Type B pancreatic cell (in vitro differentiated cells): ENCODE data around the gene PADI4. TPM values are rescaled to one million over a fixed set of nuclear protein-coding genes. Genes with fewer than 3 reads are reported as not detected.

Experiments
- DNase-seq: peaks from one replicate; pipeline ENCODE4 v3.0.0; 2021; ENCODE audit warnings: mixed read lengths; ENCODE audit not compliant: unreplicated experiment; ENCODE audit errors: extremely low spot score
- H3K27ac Mint-ChIP-seq: 2 replicates; pipeline ENCODE4 v1.8.0; 2021; ENCODE audit warnings: mild to moderate bottlenecking, mixed read lengths
- H3K27me3 Mint-ChIP-seq: 2 replicates; pipeline ENCODE4 v1.8.0; 2021; ENCODE audit warnings: mixed read lengths
- H3K36me3 Mint-ChIP-seq: 2 replicates; pipeline ENCODE4 v1.8.0; 2021; ENCODE audit warnings: mixed read lengths
- H3K4me1 Mint-ChIP-seq: one replicate; pipeline ENCODE4 v1.8.0; 2021; ENCODE audit warnings: mixed read lengths; ENCODE audit not compliant: unreplicated experiment
- H3K4me3 Mint-ChIP-seq: 2 replicates; pipeline ENCODE4 v1.8.0; 2021; ENCODE audit warnings: mild to moderate bottlenecking, mixed read lengths
- H3K9me3 Mint-ChIP-seq: 2 replicates; pipeline ENCODE4 v1.8.0; 2021; ENCODE audit warnings: mixed read lengths
- total RNA-seq: library from RNA; stranded (reverse); gene quantifications from 2 replicates; pipeline ENCODE4 v1.2.1, GENCODE V29; 2021; ENCODE audit warnings: low replicate concordance
- TF ChIP-seq, protein P1 (sequence below): fragments of 200-600 bp; sonication (generic); conservative IDR thresholded peaks from 2 replicates; pipeline ENCODE4 v1.5.0; 2021; ENCODE audit warnings: antibody characterized with exemption, mild to moderate bottlenecking

Gene PADI4
- total RNA-seq, 1 donor from 2014 or later: not detected

DNA sequence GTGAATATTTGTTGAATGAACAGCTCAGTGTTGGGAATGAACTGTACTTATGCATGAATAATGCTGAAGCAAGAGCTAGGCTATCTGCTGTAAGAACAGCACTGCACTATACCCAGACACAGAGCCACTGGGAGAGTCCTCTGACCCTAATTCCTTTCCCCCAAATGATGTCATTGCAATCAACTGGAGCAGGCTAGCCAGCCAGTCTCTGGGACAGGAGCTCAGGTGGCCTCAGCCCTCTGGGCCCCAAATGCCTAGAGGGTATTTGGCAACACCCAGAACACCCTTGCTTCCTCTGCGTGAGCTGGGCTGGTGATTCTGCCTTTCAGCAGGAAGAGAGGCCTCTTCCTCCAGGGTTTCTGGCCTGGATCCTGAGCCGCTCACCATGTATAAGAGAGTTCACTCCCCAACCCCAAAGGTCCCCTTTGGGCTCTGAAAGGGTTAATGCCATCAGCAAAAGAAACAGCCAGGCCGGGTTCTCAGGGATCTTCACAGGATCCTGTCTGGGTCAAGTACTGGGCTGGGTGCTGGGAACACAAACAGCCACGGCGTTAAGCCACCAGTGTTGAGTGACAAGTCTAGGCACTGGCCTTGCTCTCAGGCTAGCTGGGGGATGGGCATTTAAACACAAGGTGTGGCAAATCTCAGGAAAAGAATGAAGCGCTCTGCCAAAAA, 3.7 kb upstream of the PADI4 start:
- Mint-ChIP-seq H3K4me3 (no peak overlapping the region), H3K27ac (no peak overlapping the region), H3K36me3 (no peaks in the 10 kb centered on the region), H3K27me3 (no peaks in the 10 kb centered on the region), H3K9me3 (peaks cover 6% of the 10 kb centered on the region), H3K4me1 (peaks cover 10% of the 10 kb centered on the region)
- TF ChIP-seq, protein P1, sequence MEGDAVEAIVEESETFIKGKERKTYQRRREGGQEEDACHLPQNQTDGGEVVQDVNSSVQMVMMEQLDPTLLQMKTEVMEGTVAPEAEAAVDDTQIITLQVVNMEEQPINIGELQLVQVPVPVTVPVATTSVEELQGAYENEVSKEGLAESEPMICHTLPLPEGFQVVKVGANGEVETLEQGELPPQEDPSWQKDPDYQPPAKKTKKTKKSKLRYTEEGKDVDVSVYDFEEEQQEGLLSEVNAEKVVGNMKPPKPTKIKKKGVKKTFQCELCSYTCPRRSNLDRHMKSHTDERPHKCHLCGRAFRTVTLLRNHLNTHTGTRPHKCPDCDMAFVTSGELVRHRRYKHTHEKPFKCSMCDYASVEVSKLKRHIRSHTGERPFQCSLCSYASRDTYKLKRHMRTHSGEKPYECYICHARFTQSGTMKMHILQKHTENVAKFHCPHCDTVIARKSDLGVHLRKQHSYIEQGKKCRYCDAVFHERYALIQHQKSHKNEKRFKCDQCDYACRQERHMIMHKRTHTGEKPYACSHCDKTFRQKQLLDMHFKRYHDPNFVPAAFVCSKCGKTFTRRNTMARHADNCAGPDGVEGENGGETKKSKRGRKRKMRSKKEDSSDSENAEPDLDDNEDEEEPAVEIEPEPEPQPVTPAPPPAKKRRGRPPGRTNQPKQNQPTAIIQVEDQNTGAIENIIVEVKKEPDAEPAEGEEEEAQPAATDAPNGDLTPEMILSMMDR: no peak
- no peak for DNase-seq

DNA sequence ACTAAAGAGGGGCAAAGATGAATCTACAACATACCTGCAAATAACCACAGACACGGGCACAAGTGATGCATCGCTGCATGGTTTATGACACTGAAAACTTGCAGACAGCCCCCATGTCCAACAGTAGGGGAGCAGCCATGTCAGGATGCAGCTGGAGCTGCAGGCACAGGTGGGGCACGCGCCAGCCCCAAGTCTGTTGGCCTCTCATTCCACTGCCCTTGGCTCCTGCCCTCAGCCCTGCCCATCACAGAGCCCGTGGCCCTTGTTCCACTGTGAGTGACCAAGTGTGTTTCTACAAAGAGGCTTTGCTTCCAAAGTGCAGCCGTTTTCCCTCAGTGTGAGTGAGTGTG, 3.2 kb upstream of the PADI4 start:
- H3K4me1 Mint-ChIP-seq: peaks cover 10% of the 10 kb centered on the region
- no peak overlapping the region for H3K4me3 Mint-ChIP-seq
- DNase-seq: no peak
- TF ChIP-seq, protein P1: no peak
- H3K36me3 Mint-ChIP-seq: no peaks in the 10 kb centered on the region
- no peaks in the 10 kb centered on the region for H3K27me3 Mint-ChIP-seq
- H3K9me3 Mint-ChIP-seq: peaks cover 6% of the 10 kb centered on the region
- no peak overlapping the region for H3K27ac Mint-ChIP-seq

DNA sequence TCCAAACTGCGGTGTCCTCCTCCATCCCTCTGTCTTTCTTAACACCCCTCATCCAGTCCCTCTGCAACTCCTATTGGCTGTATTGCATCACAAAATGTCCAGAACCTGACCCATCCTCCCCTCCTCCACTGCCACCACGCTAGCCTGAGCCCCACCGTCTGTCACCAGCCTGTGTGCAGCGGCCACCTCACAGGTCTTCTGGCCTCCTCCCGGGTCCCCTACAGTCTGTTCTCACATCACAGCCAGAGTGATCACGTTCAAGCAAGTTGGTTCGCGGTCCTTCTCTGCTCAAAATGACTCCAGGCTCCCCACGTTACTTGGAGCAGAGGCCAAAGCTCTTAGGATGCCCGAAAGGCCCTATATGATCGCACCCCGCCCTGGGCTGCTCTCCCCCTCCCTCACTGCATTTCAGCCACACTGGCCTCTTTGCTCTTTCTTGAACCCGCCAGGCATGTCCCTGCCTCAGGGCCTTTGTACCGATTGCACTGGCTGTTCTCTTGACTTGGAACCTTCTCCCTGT, 2.4 kb upstream of the PADI4 start:
- peaks cover 10% of the 10 kb centered on the region for H3K4me1 Mint-ChIP-seq
- peaks cover 6% of the 10 kb centered on the region for H3K9me3 Mint-ChIP-seq
- no peak for DNase-seq
- no peak overlapping the region for H3K4me3 Mint-ChIP-seq
- no peak overlapping the region for H3K27ac Mint-ChIP-seq
- no peaks in the 10 kb centered on the region for H3K36me3 Mint-ChIP-seq
- TF ChIP-seq, protein P1: no peak
- H3K27me3 Mint-ChIP-seq: no peaks in the 10 kb centered on the region

DNA sequence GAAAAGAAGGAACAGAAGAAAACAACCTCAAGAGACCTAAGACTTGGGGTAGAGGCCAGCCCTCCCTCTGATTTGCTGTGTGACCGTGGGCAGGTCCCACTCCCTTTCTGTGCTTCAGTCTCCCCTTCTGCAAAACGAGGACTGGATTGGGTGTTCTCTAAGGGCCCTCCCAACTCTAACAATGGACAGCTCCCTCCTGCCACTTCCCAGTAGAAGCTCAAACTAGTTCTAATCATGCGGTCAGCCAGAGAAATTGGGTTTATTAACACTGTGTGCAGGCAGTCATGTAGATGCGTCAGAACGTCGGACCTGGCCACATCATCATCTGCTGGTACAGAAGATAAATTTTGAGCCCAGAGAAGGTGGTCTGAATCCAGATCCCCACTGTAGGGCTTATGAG, 1.6 kb upstream of the PADI4 start:
- Mint-ChIP-seq H3K4me1 (peaks cover 10% of the 10 kb centered on the region), H3K27me3 (no peaks in the 10 kb centered on the region), H3K9me3 (peaks cover 6% of the 10 kb centered on the region), H3K4me3 (no peak overlapping the region), H3K36me3 (no peaks in the 10 kb centered on the region), H3K27ac (no peak overlapping the region)
- DNase-seq: no peak
- TF ChIP-seq, protein P1: no peak

DNA sequence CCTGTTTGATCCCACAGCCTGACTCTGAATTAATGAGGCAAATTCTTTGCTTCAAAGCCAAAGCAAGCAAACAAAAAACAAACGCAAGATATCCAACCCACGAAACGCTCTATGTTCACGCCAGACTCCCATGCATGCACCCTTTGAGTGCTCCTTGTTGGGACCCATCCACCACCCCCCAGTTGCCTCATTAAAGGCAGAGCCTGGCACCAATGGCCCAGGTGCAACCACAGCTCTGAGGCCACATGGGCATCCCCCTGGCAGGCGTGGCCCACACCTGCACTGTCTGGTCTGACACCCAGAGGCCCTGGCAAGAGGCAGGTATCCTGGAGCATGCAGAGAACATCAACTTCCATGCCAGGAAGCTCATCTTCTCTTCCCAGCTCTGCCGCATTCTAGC, 1.1 kb upstream of the PADI4 start:
- H3K4me3 Mint-ChIP-seq: no peak overlapping the region
- H3K27ac Mint-ChIP-seq: no peak overlapping the region

More for the DNA sequence above, 1.1 kb upstream of the PADI4 start:
- TF ChIP-seq, protein P1: no peak
- Mint-ChIP-seq H3K27me3 (no peaks in the 10 kb centered on the region), H3K36me3 (no peaks in the 10 kb centered on the region), H3K9me3 (peaks cover 3% of the 10 kb centered on the region), H3K4me1 (peaks cover 10% of the 10 kb centered on the region)
- no peak for DNase-seq
